Mesendoderm (in vitro differentiated cells): ENCODE results near the gene PLK5.

Experiments
- DNase-seq: peaks from one replicate; pipeline ENCODE4 v3.0.0; 2013
- H2AK5ac ChIP-seq: 2 replicates; pipeline ENCODE4 v1.6.1; 2013; ENCODE audit warnings: low read length, inconsistent platforms
- H2BK120ac ChIP-seq: 2 replicates; pipeline ENCODE4 v1.6.1; 2013; ENCODE audit warnings: low read depth, mild to moderate bottlenecking, low read length, moderate library complexity, mixed read lengths
- H2BK15ac ChIP-seq: replicated peaks from 2 replicates; pipeline ENCODE4 v1.6.1; 2013; ENCODE audit warnings: low read depth, mild to moderate bottlenecking, moderate library complexity
- H2BK5ac ChIP-seq: 2 replicates; pipeline ENCODE4 v1.6.1; 2013; ENCODE audit warnings: low read length, inconsistent platforms
- H3K18ac ChIP-seq: 2 replicates; pipeline ENCODE4 v1.6.1; 2013; ENCODE audit warnings: mild to moderate bottlenecking, low read length, mixed read lengths
- H3K23ac ChIP-seq: one replicate; pipeline ENCODE4 v1.6.1; 2013; ENCODE audit warnings: low read length
- H3K27ac ChIP-seq: 2 replicates; pipeline ENCODE4 v1.5.1; 2013; ENCODE audit warnings: low read depth, mild to moderate bottlenecking, inconsistent platforms, low read length, moderate library complexity
- H3K27me3 ChIP-seq: 2 replicates; pipeline ENCODE4 v1.6.1; 2013; ENCODE audit warnings: low read length, control low read depth, mild to moderate bottlenecking, inconsistent platforms; ENCODE audit not compliant: insufficient read depth, poor library complexity
- H3K36me3 ChIP-seq: 2 replicates; pipeline ENCODE4 v1.6.1; 2013; ENCODE audit warnings: low read length, inconsistent platforms; ENCODE audit not compliant: control insufficient read depth, insufficient read depth
- H3K4ac ChIP-seq: one replicate; pipeline ENCODE4 v1.6.1; 2013; ENCODE audit warnings: low read depth, mild to moderate bottlenecking, low read length, moderate library complexity
- H3K4me1 ChIP-seq: 2 replicates; pipeline ENCODE4 v1.6.1; 2013; ENCODE audit warnings: low read depth, low read length, inconsistent platforms; ENCODE audit not compliant: control insufficient read depth
- H3K4me2 ChIP-seq: 2 replicates; pipeline ENCODE4 v1.6.1; 2013; ENCODE audit warnings: low read length
- H3K4me3 ChIP-seq: 2 replicates; pipeline ENCODE4 v1.5.1; 2013; ENCODE audit warnings: mild to moderate bottlenecking, low read length
- H3K56ac ChIP-seq: one replicate; pipeline ENCODE4 v1.6.1; 2013; ENCODE audit warnings: low read length
- H3K79me1 ChIP-seq: 2 replicates; pipeline ENCODE4 v1.6.1; 2013; ENCODE audit warnings: low read length, inconsistent platforms
- H3K79me2 ChIP-seq: 2 replicates; pipeline ENCODE4 v1.6.1; 2013; ENCODE audit warnings: mild to moderate bottlenecking, low read length; ENCODE audit not compliant: control insufficient read depth, insufficient read depth
- H3K9ac ChIP-seq: 2 replicates; pipeline ENCODE4 v1.6.1; 2013; ENCODE audit warnings: low read length, inconsistent platforms
- H4K5ac ChIP-seq: one replicate; pipeline ENCODE4 v1.6.1; 2013; ENCODE audit warnings: low read length
- H4K8ac ChIP-seq: one replicate; pipeline ENCODE4 v1.6.1; 2013; ENCODE audit warnings: low read depth, mild to moderate bottlenecking, control low read depth, low read length, moderate library complexity
- WGBS: extraction: QIAGEN DNeasy Blood & Tissue Kit; methylation state at CpG from one replicate; pipeline ENCODE4 v1.1.7; 2013; ENCODE audit warnings: low lambda C conversion rate, missing lambda C conversion rate; ENCODE audit not compliant: insufficient coverage; ENCODE audit errors: extremely low coverage; 5-methylcytosine and 5-hydroxymethylcytosine counted together

The PLK5 gene

GRCh38 chr19:1502433-1503088, 21.3 kb upstream of the PLK5 start:
- Histone ChIP-seq H3K4me1 (no peaks in the 10 kb centered on the region), H3K36me3 (no peaks in the 10 kb centered on the region), H3K56ac (no peak overlapping the region), H2BK120ac (no peak overlapping the region), H3K79me1 (no peaks in the 10 kb centered on the region), H2BK5ac (no peak overlapping the region), H3K79me2 (no peaks in the 10 kb centered on the region), H3K4ac (no peak overlapping the region), H4K8ac (no peak overlapping the region), H3K27ac (no peak overlapping the region), H3K23ac (no peak overlapping the region), H4K5ac (no peak overlapping the region), H3K9ac (no peak overlapping the region), H3K27me3 (no peaks in the 10 kb centered on the region), H3K4me2 (no peak overlapping the region), H2AK5ac (no peak overlapping the region), H3K4me3 (no peak overlapping the region), H2BK15ac (no peak overlapping the region), H3K18ac (no peak overlapping the region)
- no peak for DNase-seq
- WGBS, result no CpG with 5 or more reads among the region's 14 CpGs

GRCh38 chr19:1503089-1503924, 20.6 kb upstream of the PLK5 start:
- Histone ChIP-seq H3K79me1 (no peaks in the 10 kb centered on the region), H3K56ac (no peak overlapping the region), H2BK120ac (no peak overlapping the region), H4K5ac (no peak overlapping the region), H3K4me2 (no peak overlapping the region), H3K4me3 (no peak overlapping the region), H3K4me1 (no peaks in the 10 kb centered on the region), H2BK15ac (no peak overlapping the region), H3K4ac (no peak overlapping the region), H3K79me2 (no peaks in the 10 kb centered on the region), H3K27ac (no peak overlapping the region), H3K18ac (no peak overlapping the region), H2AK5ac (no peak overlapping the region), H3K27me3 (no peaks in the 10 kb centered on the region), H3K9ac (no peak overlapping the region), H2BK5ac (no peak overlapping the region), H3K36me3 (no peaks in the 10 kb centered on the region), H4K8ac (no peak overlapping the region), H3K23ac (no peak overlapping the region)
- no CpG with 5 or more reads among the region's 49 CpGs for WGBS
- DNase-seq, result peak; percentile 73

GRCh38 chr19:1503925-1504773, 19.7 kb upstream of the PLK5 start:
- H2BK120ac ChIP-seq, result no peak overlapping the region
- DNase-seq, result no peak
- no peak overlapping the region for H3K4me3 ChIP-seq
- H3K4me1 ChIP-seq, result no peaks in the 10 kb centered on the region
- WGBS, result no CpG with 5 or more reads among the region's 23 CpGs
- no peak overlapping the region for H3K4me2 ChIP-seq
- H4K5ac ChIP-seq, result no peak overlapping the region
- H2BK15ac ChIP-seq, result no peak overlapping the region
- no peaks in the 10 kb centered on the region for H3K36me3 ChIP-seq
- H3K56ac ChIP-seq, result no peak overlapping the region
- H3K9ac ChIP-seq, result no peak overlapping the region
- H3K27ac ChIP-seq, result no peak overlapping the region
- no peak overlapping the region for H3K18ac ChIP-seq
- H3K79me2 ChIP-seq, result no peaks in the 10 kb centered on the region
- H3K23ac ChIP-seq, result no peak overlapping the region
- H3K27me3 ChIP-seq, result no peaks in the 10 kb centered on the region
- no peak overlapping the region for H3K4ac ChIP-seq
- H3K79me1 ChIP-seq, result no peaks in the 10 kb centered on the region
- H2BK5ac ChIP-seq, result no peak overlapping the region
- H2AK5ac ChIP-seq, result no peak overlapping the region
- no peak overlapping the region for H4K8ac ChIP-seq

- no peak overlapping the region for H2BK120ac ChIP-seq
- no peak overlapping the region for H4K5ac ChIP-seq
- no peak overlapping the region for H2BK5ac ChIP-seq
- no peak overlapping the region for H4K8ac ChIP-seq
- no peak for DNase-seq
- H3K4ac ChIP-seq, result no peak overlapping the region
- H3K27me3 ChIP-seq, result no peaks in the 10 kb centered on the region
- H3K4me2 ChIP-seq, result no peak overlapping the region
- no peak overlapping the region for H3K23ac ChIP-seq
- no peak overlapping the region for H2BK15ac ChIP-seq
- H3K79me2 ChIP-seq, result no peaks in the 10 kb centered on the region
- no peak overlapping the region for H3K9ac ChIP-seq
- WGBS, result no CpG with 5 or more reads among the region's 8 CpGs
- no peak overlapping the region for H3K56ac ChIP-seq
- no peak overlapping the region for H3K18ac ChIP-seq
- H3K36me3 ChIP-seq, result no peaks in the 10 kb centered on the region
- H3K27ac ChIP-seq, result no peak overlapping the region
- no peaks in the 10 kb centered on the region for H3K79me1 ChIP-seq
- H3K4me1 ChIP-seq, result no peaks in the 10 kb centered on the region
- no peak overlapping the region for H3K4me3 ChIP-seq
- no peak overlapping the region for H2AK5ac ChIP-seq
Observed at GRCh38 chr19:1505012-1505411, 18.9 kb upstream of the PLK5 start.

- no peaks in the 10 kb centered on the region for H3K27me3 ChIP-seq
- no peaks in the 10 kb centered on the region for H3K36me3 ChIP-seq
Observed at GRCh38 chr19:1505991-1506881, 17.6 kb upstream of the PLK5 start.

More at GRCh38 chr19:1505991-1506881, 17.6 kb upstream of the PLK5 start:
- H3K4me2 ChIP-seq, result no peak overlapping the region
- H2BK15ac ChIP-seq, result no peak overlapping the region
- H4K8ac ChIP-seq, result no peak overlapping the region
- H3K79me2 ChIP-seq, result no peaks in the 10 kb centered on the region
- DNase-seq, result no peak
- no peak overlapping the region for H2AK5ac ChIP-seq
- WGBS, result no CpG with 5 or more reads among the region's 45 CpGs
- no peak overlapping the region for H3K27ac ChIP-seq
- H2BK5ac ChIP-seq, result no peak overlapping the region
- no peak overlapping the region for H2BK120ac ChIP-seq
- no peak overlapping the region for H3K9ac ChIP-seq
- no peaks in the 10 kb centered on the region for H3K79me1 ChIP-seq
- H3K18ac ChIP-seq, result no peak overlapping the region
- H4K5ac ChIP-seq, result no peak overlapping the region
- H3K4me3 ChIP-seq, result no peak overlapping the region
- no peak overlapping the region for H3K56ac ChIP-seq
- no peak overlapping the region for H3K4ac ChIP-seq
- no peak overlapping the region for H3K23ac ChIP-seq
- no peaks in the 10 kb centered on the region for H3K4me1 ChIP-seq
